ENCODE measurements around the gene ARHGAP32. TPM values are rescaled to one million over a fixed set of nuclear protein-coding genes. Genes with fewer than 3 reads are reported as not detected.

The ARHGAP32 gene
- total RNA-seq, 1 donor from 2014 or later, result 4.2 TPM

- no peak for DNase-seq (ENCODE audit: low read depth)
- no peak overlapping the region for H3K4me3 ChIP-seq (ENCODE audit: low read depth, low read length)
- TF ChIP-seq, protein P1, sequence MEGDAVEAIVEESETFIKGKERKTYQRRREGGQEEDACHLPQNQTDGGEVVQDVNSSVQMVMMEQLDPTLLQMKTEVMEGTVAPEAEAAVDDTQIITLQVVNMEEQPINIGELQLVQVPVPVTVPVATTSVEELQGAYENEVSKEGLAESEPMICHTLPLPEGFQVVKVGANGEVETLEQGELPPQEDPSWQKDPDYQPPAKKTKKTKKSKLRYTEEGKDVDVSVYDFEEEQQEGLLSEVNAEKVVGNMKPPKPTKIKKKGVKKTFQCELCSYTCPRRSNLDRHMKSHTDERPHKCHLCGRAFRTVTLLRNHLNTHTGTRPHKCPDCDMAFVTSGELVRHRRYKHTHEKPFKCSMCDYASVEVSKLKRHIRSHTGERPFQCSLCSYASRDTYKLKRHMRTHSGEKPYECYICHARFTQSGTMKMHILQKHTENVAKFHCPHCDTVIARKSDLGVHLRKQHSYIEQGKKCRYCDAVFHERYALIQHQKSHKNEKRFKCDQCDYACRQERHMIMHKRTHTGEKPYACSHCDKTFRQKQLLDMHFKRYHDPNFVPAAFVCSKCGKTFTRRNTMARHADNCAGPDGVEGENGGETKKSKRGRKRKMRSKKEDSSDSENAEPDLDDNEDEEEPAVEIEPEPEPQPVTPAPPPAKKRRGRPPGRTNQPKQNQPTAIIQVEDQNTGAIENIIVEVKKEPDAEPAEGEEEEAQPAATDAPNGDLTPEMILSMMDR (conservative IDR thresholded peaks at IDR 0.05; ENCODE audit: low read depth, low read length), result no peak
These were observed 147.0 kb downstream of the ARHGAP32 start for GRCh38 chr11:129045150-129045549.

- TF ChIP-seq, protein P1 (conservative IDR thresholded peaks at IDR 0.05; ENCODE audit: low read depth, low read length), result no peak
- no peak overlapping the region for H3K4me3 ChIP-seq (ENCODE audit: low read depth, low read length)
- no peak for DNase-seq (ENCODE audit: low read depth)
These were observed 149.6 kb downstream of the ARHGAP32 start for GRCh38 chr11:129042503-129042902.

DNA sequence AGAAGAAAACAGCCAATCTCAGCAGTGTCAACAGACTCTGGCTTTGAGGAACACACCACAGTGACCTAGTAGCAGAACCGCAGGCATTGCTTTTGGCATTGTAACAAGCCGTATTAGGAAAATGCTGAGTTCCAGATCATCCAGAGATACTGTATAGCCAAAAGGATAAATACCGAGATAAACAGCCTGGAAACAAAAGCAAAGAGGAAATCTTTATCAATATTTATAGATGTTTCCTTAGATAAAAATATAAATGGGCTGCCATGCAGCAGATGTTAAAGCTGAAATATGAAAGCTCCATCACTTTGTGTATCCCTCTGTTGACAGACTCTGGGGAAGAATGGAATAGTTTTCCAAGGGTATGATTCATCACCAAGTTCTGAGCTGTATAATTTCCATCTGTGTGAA is 150.5 kb downstream of the ARHGAP32 start:
- TF ChIP-seq, protein P1 (conservative IDR thresholded peaks at IDR 0.05; ENCODE audit: low read depth, low read length), result no peak

DNA sequence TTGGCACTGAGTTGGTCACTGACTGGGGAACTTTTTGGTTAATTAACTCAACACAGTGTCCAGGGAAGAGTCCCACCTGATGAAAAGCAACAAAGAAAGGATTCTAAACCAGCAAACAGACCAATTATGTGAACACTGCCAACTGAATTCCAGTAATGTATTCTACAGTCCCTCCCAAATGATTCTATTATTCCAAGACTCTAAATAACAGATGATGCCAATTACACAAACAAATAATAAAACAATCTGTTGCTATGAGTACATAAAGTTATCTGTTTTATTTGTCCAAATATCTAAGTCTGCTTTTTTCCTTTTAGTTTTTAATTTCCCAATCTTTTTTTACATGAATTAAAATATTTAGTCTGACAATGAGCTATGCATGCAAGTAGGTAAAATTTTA is 151.2 kb downstream of the ARHGAP32 start:
- TF ChIP-seq, protein P1 (conservative IDR thresholded peaks at IDR 0.05; ENCODE audit: low read depth, low read length), result no peak
- no peak overlapping the region for H3K4me3 ChIP-seq (ENCODE audit: low read depth, low read length)
- DNase-seq (ENCODE audit: low read depth), result no peak

More for the DNA sequence above, 150.5 kb downstream of the ARHGAP32 start:
- H3K4me3 ChIP-seq (ENCODE audit: low read depth, low read length), result no peak overlapping the region
- DNase-seq (ENCODE audit: low read depth), result no peak

- TF ChIP-seq, protein P1 (conservative IDR thresholded peaks at IDR 0.05; ENCODE audit: low read depth, low read length), result no peak
- H3K4me3 ChIP-seq (ENCODE audit: low read depth, low read length), result no peak overlapping the region
- DNase-seq (ENCODE audit: low read depth), result no peak
These were observed 156.9 kb downstream of the ARHGAP32 start for GRCh38 chr11:129035244-129035643.

GRCh38 chr11:129034001-129034400 is 158.1 kb downstream of the ARHGAP32 start:
- H3K4me3 ChIP-seq (ENCODE audit: low read depth, low read length), result no peak overlapping the region
- no peak for DNase-seq (ENCODE audit: low read depth)
- TF ChIP-seq, protein P1 (conservative IDR thresholded peaks at IDR 0.05; ENCODE audit: low read depth, low read length), result no peak

GRCh38 chr11:129023968-129024676 is 168.0 kb downstream of the ARHGAP32 start:
- TF ChIP-seq, protein P1 (conservative IDR thresholded peaks at IDR 0.05; ENCODE audit: low read depth, low read length), result no peak
- H3K4me3 ChIP-seq (ENCODE audit: low read depth, low read length), result no peak overlapping the region
- no peak for DNase-seq (ENCODE audit: low read depth)

All from epithelial cell of proximal tubule (primary cell).